IMR-90 (cell line): ENCODE measurements around the gene HMGCR. TPM values are rescaled to one million over a fixed set of nuclear protein-coding genes. Genes with fewer than 3 reads are reported as not detected.

Experiments used
- ATAC-seq: fragments of 200-7000 bp; cut with Tn5 transposase; 2 replicates; pipeline ENCODE4 v1.9.1; 2020; ENCODE audit warnings: low read depth, mild to moderate bottlenecking, moderate library complexity
- BruUV-seq: library from RNA; stranded (reverse); fragments of 400-500 nt; replicated peaks from 2 replicates; lab custom pipeline; 2021; lab: Mats Ljungman, UMichigan
- CTCF ChIA-PET: fragments of 300-600 bp; formaldehyde crosslinking; extraction: SDS; loops from one replicate; lab custom pipeline; 2021; ENCODE audit warnings: antibody characterized with exemption; lab: Yijun Ruan, JAX
- POLR2A ChIA-PET: fragments of 300-600 bp; sonication (Branson Sonifier 250); formaldehyde crosslinking; loops from one replicate; lab custom pipeline; 2022; ENCODE audit warnings: antibody characterized with exemption; ENCODE audit not compliant: unreplicated experiment; lab: Charles Lee
- DNase-seq: peaks from one replicate; pipeline ENCODE4 v3.0.0; 2013
- H2AFZ ChIP-seq: replicated peaks from 2 replicates; pipeline ENCODE3; 2013; ENCODE audit warnings: low read length, mild to moderate bottlenecking; ENCODE audit not compliant: poor library complexity
- H2AK5ac ChIP-seq: 2 replicates; pipeline ENCODE4 v1.6.1; 2013; ENCODE audit warnings: low read depth, low read length, inconsistent platforms
- H2AK9ac ChIP-seq: replicated peaks from 2 replicates; pipeline ENCODE3; 2013; ENCODE audit warnings: mild to moderate bottlenecking, low read depth, low read length, moderate library complexity; ENCODE audit not compliant: poor library complexity
- H2BK120ac ChIP-seq: 2 replicates; pipeline ENCODE4 v1.6.1; 2013; ENCODE audit warnings: low read depth, low read length, inconsistent platforms
- H2BK15ac ChIP-seq: 3 replicates; pipeline ENCODE4 v1.6.1; 2013; ENCODE audit warnings: low read depth, low read length, inconsistent platforms
- H2BK20ac ChIP-seq: 2 replicates; pipeline ENCODE4 v1.6.1; 2013; ENCODE audit warnings: low read depth, mild to moderate bottlenecking, inconsistent platforms, low read length, moderate library complexity
- H2BK5ac ChIP-seq: 2 replicates; pipeline ENCODE4 v1.6.1; 2013; ENCODE audit warnings: mild to moderate bottlenecking, low read depth, low read length, inconsistent platforms; ENCODE audit not compliant: poor library complexity, severe bottlenecking
- H3K14ac ChIP-seq: replicated peaks from 2 replicates; pipeline ENCODE4 v1.6.1; 2013; ENCODE audit warnings: low read depth, low read length, inconsistent platforms
- H3K18ac ChIP-seq: 2 replicates; pipeline ENCODE4 v1.6.1; 2013; ENCODE audit warnings: low read depth, low read length, control low read depth
- H3K23ac ChIP-seq: 2 replicates; pipeline ENCODE4 v1.6.1; 2013; ENCODE audit warnings: low read depth, low read length, inconsistent platforms
- H3K27ac ChIP-seq: 2 replicates; pipeline ENCODE4 v1.5.1; 2013; ENCODE audit warnings: mild to moderate bottlenecking, control low read depth, low read length; ENCODE audit not compliant: insufficient read depth
- H3K27me3 ChIP-seq: 2 replicates; pipeline ENCODE4 v1.6.1; 2013; ENCODE audit warnings: low read length; ENCODE audit not compliant: control insufficient read depth, insufficient read depth
- H3K36me3 ChIP-seq: 2 replicates; pipeline ENCODE4 v1.6.1; 2013; ENCODE audit warnings: low read length, mixed read lengths; ENCODE audit not compliant: control insufficient read depth, insufficient read depth
- H3K4ac ChIP-seq: 2 replicates; pipeline ENCODE4 v1.6.1; 2013; ENCODE audit warnings: low read depth, low read length, inconsistent platforms
- H3K4me1 ChIP-seq: 2 replicates; pipeline ENCODE4 v1.6.1; 2013; ENCODE audit warnings: low read length, mixed read lengths; ENCODE audit not compliant: control insufficient read depth, insufficient read depth
- H3K4me2 ChIP-seq: 2 replicates; pipeline ENCODE4 v1.6.1; 2013; ENCODE audit warnings: low read depth, mild to moderate bottlenecking, control low read depth, low read length, moderate library complexity
- H3K4me3 ChIP-seq: 2 replicates; pipeline ENCODE4 v1.5.1; 2013; ENCODE audit warnings: low read depth, mild to moderate bottlenecking, control low read depth, low read length, moderate library complexity; ENCODE audit not compliant: insufficient read depth
- H3K56ac ChIP-seq: 2 replicates; pipeline ENCODE4 v1.6.1; 2013; ENCODE audit warnings: low read length, inconsistent platforms; ENCODE audit not compliant: insufficient read depth; ENCODE audit errors: extremely low read depth
- H3K79me1 ChIP-seq, 2 experiments: 2 replicates each; pipeline ENCODE4 v1.6.1; 2013; ENCODE audit warnings: low read length in 2 of 2, inconsistent platforms in 1 of 2, low read depth in 1 of 2
- H3K9ac ChIP-seq: 2 replicates; pipeline ENCODE4 v1.6.1; 2013; ENCODE audit warnings: low read depth, low read length, control low read depth
- H3K9me1 ChIP-seq: 2 replicates; pipeline ENCODE4 v1.6.1; 2013; ENCODE audit warnings: low read length, inconsistent platforms; ENCODE audit not compliant: insufficient read depth
- H3K9me3 ChIP-seq: 2 replicates; pipeline ENCODE4 v1.6.1; 2013; ENCODE audit warnings: low read length; ENCODE audit not compliant: control insufficient read depth, insufficient read depth
- H4K20me1 ChIP-seq: 2 replicates; pipeline ENCODE4 v1.6.1; 2013; ENCODE audit warnings: low read length, inconsistent platforms; ENCODE audit not compliant: insufficient read depth
- H4K5ac ChIP-seq: 2 replicates; pipeline ENCODE4 v1.6.1; 2013; ENCODE audit warnings: mild to moderate bottlenecking, low read depth, low read length, control low read depth
- H4K8ac ChIP-seq, 2 experiments: 2 replicates each; pipeline ENCODE4 v1.6.1; 2013; ENCODE audit warnings: low read depth in 2 of 2, low read length in 2 of 2, control low read depth in 1 of 2, inconsistent platforms in 1 of 2
- H4K91ac ChIP-seq: 2 replicates; pipeline ENCODE4 v1.6.1; 2013; ENCODE audit warnings: low read depth, low read length, inconsistent platforms; ENCODE audit not compliant: insufficient read depth
- CHD1 ChIP-seq: IDR thresholded peaks from 2 replicates; pipeline ENCODE4 v1.6.1; 2012; ENCODE audit warnings: low read depth, low read length, improper control_type of control experiment
- MAFK ChIP-seq: IDR thresholded peaks from 2 replicates; pipeline ENCODE4 v1.6.1; 2012; ENCODE audit warnings: low read depth, low read length, improper control_type of control experiment
- MAZ ChIP-seq: IDR thresholded peaks from 2 replicates; pipeline ENCODE4 v1.6.1; 2012; ENCODE audit warnings: low read depth, mild to moderate bottlenecking, low read length, improper control_type of control experiment, moderate library complexity, borderline replicate concordance
- NFE2L2 ChIP-seq: fragments of 150-350 bp; IDR thresholded peaks from 2 replicates; pipeline ENCODE4 v1.6.1; 2016; ENCODE audit warnings: low read depth, mild to moderate bottlenecking, low read length
- RCOR1 ChIP-seq: IDR thresholded peaks from 2 replicates; pipeline ENCODE4 v1.6.1; 2012; ENCODE audit warnings: mild to moderate bottlenecking, low read length, improper control_type of control experiment; ENCODE audit not compliant: insufficient replicate concordance
- RFX5 ChIP-seq: IDR thresholded peaks from 2 replicates; pipeline ENCODE4 v1.8.0; 2012; ENCODE audit warnings: low read depth, mild to moderate bottlenecking, low read length, moderate library complexity
- WGBS, 2 experiments: methylation state at CpG; one replicate each; pipeline versions ENCODE4 v1.1.5 to v1.1.7; 2013; ENCODE audit warnings: missing lambda C conversion rate in 2 of 2; ENCODE audit not compliant: insufficient read length in 1 of 2; ENCODE audit errors: extremely low coverage in 2 of 2; 5-methylcytosine and 5-hydroxymethylcytosine counted together
- dilution Hi-C: fragments of 300-500 bp; cut with HindIII; formaldehyde crosslinking; loops from one replicate; pipeline ENCODE4 v1.14.3; 2018; ENCODE audit warnings: low sequenced_read_pairs; ENCODE audit not compliant: unreplicated experiment
- in situ Hi-C: fragments of 300-500 bp; cut with MboI; formaldehyde crosslinking; loops from 3 replicates; pipeline ENCODE4 v1.14.3; 2019; ENCODE audit warnings: low sequenced_read_pairs, inconsistent platforms, mixed read lengths
- intact Hi-C: fragments of 100-400 bp; cut with micrococcal nuclease; formaldehyde crosslinking; loops from 2 replicates; pipeline ENCODE4 v1.10.0; 2022
- polyA plus RNA-seq, 3 experiments: library from polyadenylated mRNA; depleted of rRNA; stranded (reverse); fragments of >200 nt; gene quantifications; 2 replicates each; pipeline ENCODE4 v1.2.3, GENCODE V29; 2012; ENCODE audit warnings: low replicate concordance in 1 of 3
- total RNA-seq: library from RNA; depleted of rRNA; stranded (reverse); fragments of >200 nt; gene quantifications from 2 replicates; pipeline ENCODE4 v1.2.3, GENCODE V29; 2012
- TF ChIP-seq, protein P1 (sequence below): conservative IDR thresholded peaks from 2 replicates; pipeline ENCODE4 v1.5.1; 2012; ENCODE audit warnings: mild to moderate bottlenecking, low read depth, low read length, improper control_type of control experiment

Gene HMGCR
- total and polyA plus RNA-seq, 2 of the 4 experiments (the other 2 are of a cell fraction): 23.3 to 48.6 TPM

- dilution Hi-C loops: no loop called here
- no peak overlapping the region for H3K56ac ChIP-seq
- no peak overlapping the region for H3K4me2 ChIP-seq
- H3K14ac ChIP-seq: no peak overlapping the region
- in situ Hi-C loops: loop anchor here (25.0 kb wide), 1 partner anchor 599 kb away; the partner anchor contains the start of genes GFM2 and NSA2
- H4K8ac ChIP-seq: no peak overlapping the region
- H4K20me1 ChIP-seq: no peaks in the 10 kb centered on the region
- H3K4me3 ChIP-seq: no peak overlapping the region
- H2AK9ac ChIP-seq: no peak overlapping the region
- no peaks in the 10 kb centered on the region for H3K9me3 ChIP-seq
- no peaks in the 10 kb centered on the region for H3K9me1 ChIP-seq
- H3K23ac ChIP-seq: no peak overlapping the region
- DNase-seq (no peak), ATAC-seq (no peak)
- H3K36me3 ChIP-seq: peaks cover 19% of the 10 kb centered on the region
- H3K4ac ChIP-seq: no peak overlapping the region
- H3K27ac ChIP-seq: no peak overlapping the region
- H3K9ac ChIP-seq: no peak overlapping the region
- BruUV-seq: no TSS peak
- no peak overlapping the region for H4K91ac ChIP-seq
- no peak for TF ChIP-seq NFE2L2
- TF ChIP-seq RFX5: no peak
- no peak for TF ChIP-seq CHD1
- no peak for TF ChIP-seq RCOR1
- no peak for TF ChIP-seq MAFK
- no peak for TF ChIP-seq MAZ
- TF ChIP-seq, protein P1, sequence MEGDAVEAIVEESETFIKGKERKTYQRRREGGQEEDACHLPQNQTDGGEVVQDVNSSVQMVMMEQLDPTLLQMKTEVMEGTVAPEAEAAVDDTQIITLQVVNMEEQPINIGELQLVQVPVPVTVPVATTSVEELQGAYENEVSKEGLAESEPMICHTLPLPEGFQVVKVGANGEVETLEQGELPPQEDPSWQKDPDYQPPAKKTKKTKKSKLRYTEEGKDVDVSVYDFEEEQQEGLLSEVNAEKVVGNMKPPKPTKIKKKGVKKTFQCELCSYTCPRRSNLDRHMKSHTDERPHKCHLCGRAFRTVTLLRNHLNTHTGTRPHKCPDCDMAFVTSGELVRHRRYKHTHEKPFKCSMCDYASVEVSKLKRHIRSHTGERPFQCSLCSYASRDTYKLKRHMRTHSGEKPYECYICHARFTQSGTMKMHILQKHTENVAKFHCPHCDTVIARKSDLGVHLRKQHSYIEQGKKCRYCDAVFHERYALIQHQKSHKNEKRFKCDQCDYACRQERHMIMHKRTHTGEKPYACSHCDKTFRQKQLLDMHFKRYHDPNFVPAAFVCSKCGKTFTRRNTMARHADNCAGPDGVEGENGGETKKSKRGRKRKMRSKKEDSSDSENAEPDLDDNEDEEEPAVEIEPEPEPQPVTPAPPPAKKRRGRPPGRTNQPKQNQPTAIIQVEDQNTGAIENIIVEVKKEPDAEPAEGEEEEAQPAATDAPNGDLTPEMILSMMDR: no peak
- ChIA-PET POLR2A (no interaction called here), CTCF (interaction anchor here (1.5 kb wide), 1 partner anchor 320 kb away, joined by 5 read pairs; no protein-coding TSS in a partner anchor)
- no peak overlapping the region for H2BK15ac ChIP-seq
- intact Hi-C loops: loop anchor here (10.0 kb wide), 1 partner anchor 323 kb away; no protein-coding TSS in a partner anchor
- H3K27me3 ChIP-seq: no peaks in the 10 kb centered on the region
- 70% methylated on average over 2 of the region's 4 CpGs; no CpG with 5 or more reads in 1 of the 2 experiments for WGBS, 2 experiments
- no peak overlapping the region for H4K5ac ChIP-seq
- no peak overlapping the region for H2BK5ac ChIP-seq
- no peak overlapping the region for H2BK20ac ChIP-seq
- H2AFZ ChIP-seq: no peak overlapping the region
- no peak overlapping the region for H2AK5ac ChIP-seq
- H3K4me1 ChIP-seq: peaks cover 2% of the 10 kb centered on the region; the same call in 1 of the 2 replicates
- no peaks in the 10 kb centered on the region for H3K79me1 ChIP-seq
- no peak overlapping the region for H3K18ac ChIP-seq
- no peak overlapping the region for H2BK120ac ChIP-seq
These were observed 24.3 kb downstream of the HMGCR start for GRCh38 chr5:75361310-75361709.
